ENCODE results near the gene RPS6KA2. TPM values are rescaled to one million over a fixed set of nuclear protein-coding genes. Genes with fewer than 3 reads are reported as not detected.
A peak's percentile ranks its signal among the peaks of the same experiment; 100 is the strongest.

The RPS6KA2 gene
- total RNA-seq, 4 donors from 2014 or later, result 64.9 to 101 (median 81.6) TPM

- Histone ChIP-seq H3K36me3 (no peaks in the 10 kb centered on the region), H3K27ac (peak overlapping the region; percentile 90 to 98 (median 94)), H3K9me3 (no peaks in the 10 kb centered on the region), H3K27me3 (no peaks in the 10 kb centered on the region), H3K4me3 (replicated peaks in 1 of 3) (no peak overlapping the region), H3K4me1 (peaks cover 69 to 88% of the 10 kb centered on the region in 2 donors)
- intact Hi-C loops (cut with DNase I), result no loop called here
- WGBS, 2 donors, result 66 to 76% methylated on average over 8 of the region's 8 CpGs
- TF ChIP-seq CTCF (IDR thresholded peaks at IDR 0.05) (no peak), POLR2A (IDR thresholded peaks at IDR 0.05) (no peak)
- no peak for DNase-seq
Observed at GRCh38 chr6:166620478-166621113, 6.5 kb downstream of the RPS6KA2 start.

- no peak overlapping the region for H3K4me3 ChIP-seq (replicated peaks in 1 of 3)
- peaks cover 64 to 81% of the 10 kb centered on the region in 2 donors for H3K4me1 ChIP-seq
- DNase-seq, result peak; percentile 81
- H3K27ac ChIP-seq, result peak overlapping the region; percentile 90 to 98 (median 94)
- no peaks in the 10 kb centered on the region for H3K27me3 ChIP-seq
- H3K36me3 ChIP-seq, result no peaks in the 10 kb centered on the region
- intact Hi-C loops (cut with DNase I), result no loop called here
- 11 to 24% methylated on average over 3 of the region's 3 CpGs for WGBS, 2 donors
- TF ChIP-seq CTCF (IDR thresholded peaks at IDR 0.05) (no peak), POLR2A (IDR thresholded peaks at IDR 0.05) (peak in 1 of 2 donors; percentile 30)
- H3K9me3 ChIP-seq, result no peaks in the 10 kb centered on the region
Observed at GRCh38 chr6:166619912-166620311, 7.1 kb downstream of the RPS6KA2 start.

- peaks cover 58 to 82% of the 10 kb centered on the region in 2 donors for H3K4me1 ChIP-seq
- intact Hi-C loops (cut with DNase I), result no loop called here
- peak; percentile 73 to 76 for DNase-seq
Observed at GRCh38 chr6:166618866-166619761, 7.9 kb downstream of the RPS6KA2 start.

GRCh38 chr6:166618251-166618650 is 8.8 kb downstream of the RPS6KA2 start:
- no peak for DNase-seq
- Histone ChIP-seq H3K9me3 (no peaks in the 10 kb centered on the region), H3K36me3 (no peaks in the 10 kb centered on the region), H3K4me1 (peaks cover 50 to 74% of the 10 kb centered on the region in 2 donors), H3K27me3 (no peaks in the 10 kb centered on the region), H3K27ac (peak overlapping the region; percentile 90 to 98 (median 94)), H3K4me3 (replicated peaks in 1 of 3) (no peak overlapping the region)
- WGBS, 2 donors, result 95 to 96% methylated on average over 4 of the region's 4 CpGs
- TF ChIP-seq POLR2A (IDR thresholded peaks at IDR 0.05) (no peak), CTCF (IDR thresholded peaks at IDR 0.05) (no peak)
- intact Hi-C loops (cut with DNase I), result no loop called here

More at GRCh38 chr6:166618866-166619761, 7.9 kb downstream of the RPS6KA2 start:
- 80 to 84% methylated on average over 27 of the region's 27 CpGs for WGBS, 2 donors
- H3K36me3 ChIP-seq, result no peaks in the 10 kb centered on the region
- no peaks in the 10 kb centered on the region for H3K9me3 ChIP-seq
- no peaks in the 10 kb centered on the region for H3K27me3 ChIP-seq
- H3K4me3 ChIP-seq (replicated peaks in 1 of 3), result no peak overlapping the region
- H3K27ac ChIP-seq, result peak overlapping the region; percentile 90 to 98 (median 94)
- TF ChIP-seq CTCF (IDR thresholded peaks at IDR 0.05) (no peak), POLR2A (IDR thresholded peaks at IDR 0.05) (peak in 1 of 2 donors; percentile 17)
